Measurements from ENCODE around the gene MYL7.

The MYL7 gene

DNA sequence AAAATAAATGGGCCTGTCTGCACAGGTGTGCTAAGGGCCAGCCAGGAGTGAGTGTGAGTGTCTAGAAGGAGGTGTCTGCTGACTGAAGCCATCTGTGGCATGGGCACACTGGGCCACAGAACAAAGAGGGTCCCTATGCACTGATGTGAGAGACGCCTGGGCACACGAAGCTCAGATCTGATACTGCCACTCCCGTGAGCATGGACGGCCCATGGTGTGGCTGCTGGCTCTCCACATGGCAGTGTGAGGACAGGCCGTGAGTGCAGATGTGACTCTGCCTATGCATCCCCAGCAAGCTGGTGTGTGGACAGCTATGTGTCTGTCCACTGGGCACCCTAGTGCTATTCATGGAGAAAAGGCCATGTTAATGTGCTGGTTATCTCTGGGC, 12.8 kb upstream of the MYL7 start:
- no peaks in the 10 kb centered on the region for H3K4me1 ChIP-seq (ENCODE audit: control insufficient read depth, low read length)
- no peaks in the 10 kb centered on the region for H3F3A ChIP-seq (ENCODE audit: control insufficient read depth, insufficient read depth)
- no peak overlapping the region for H3K27ac ChIP-seq (ENCODE audit: low read depth, low read length)
- H3K9me3 ChIP-seq (ENCODE audit: control insufficient read depth, insufficient read depth, low read length), result no peaks in the 10 kb centered on the region
- H4K20me1 ChIP-seq (ENCODE audit: control insufficient read depth, insufficient read depth, low read depth, low read length), result no peaks in the 10 kb centered on the region
- H3K9me2 ChIP-seq (replicated peaks; ENCODE audit: control insufficient read depth, low read length), result no peaks in the 10 kb centered on the region
- TF ChIP-seq, protein P1, sequence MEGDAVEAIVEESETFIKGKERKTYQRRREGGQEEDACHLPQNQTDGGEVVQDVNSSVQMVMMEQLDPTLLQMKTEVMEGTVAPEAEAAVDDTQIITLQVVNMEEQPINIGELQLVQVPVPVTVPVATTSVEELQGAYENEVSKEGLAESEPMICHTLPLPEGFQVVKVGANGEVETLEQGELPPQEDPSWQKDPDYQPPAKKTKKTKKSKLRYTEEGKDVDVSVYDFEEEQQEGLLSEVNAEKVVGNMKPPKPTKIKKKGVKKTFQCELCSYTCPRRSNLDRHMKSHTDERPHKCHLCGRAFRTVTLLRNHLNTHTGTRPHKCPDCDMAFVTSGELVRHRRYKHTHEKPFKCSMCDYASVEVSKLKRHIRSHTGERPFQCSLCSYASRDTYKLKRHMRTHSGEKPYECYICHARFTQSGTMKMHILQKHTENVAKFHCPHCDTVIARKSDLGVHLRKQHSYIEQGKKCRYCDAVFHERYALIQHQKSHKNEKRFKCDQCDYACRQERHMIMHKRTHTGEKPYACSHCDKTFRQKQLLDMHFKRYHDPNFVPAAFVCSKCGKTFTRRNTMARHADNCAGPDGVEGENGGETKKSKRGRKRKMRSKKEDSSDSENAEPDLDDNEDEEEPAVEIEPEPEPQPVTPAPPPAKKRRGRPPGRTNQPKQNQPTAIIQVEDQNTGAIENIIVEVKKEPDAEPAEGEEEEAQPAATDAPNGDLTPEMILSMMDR (IDR thresholded peaks at IDR 0.05; ENCODE audit: low read depth, low read length, poor library complexity, severe bottlenecking), result no peak
- TF ChIP-seq EZH2phosphoT487 (IDR thresholded peaks at IDR 0.05; ENCODE audit: borderline replicate concordance, low read length), result no peak
- H3K36me3 ChIP-seq (ENCODE audit: control insufficient read depth, low read length), result no peaks in the 10 kb centered on the region
- H3K79me2 ChIP-seq (ENCODE audit: control insufficient read depth, low read length), result no peaks in the 10 kb centered on the region
- H3K4me3 ChIP-seq (ENCODE audit: low read length), result no peak overlapping the region
- no peak overlapping the region for H3K4me2 ChIP-seq (ENCODE audit: low read length)
- H3K27me3 ChIP-seq (ENCODE audit: control insufficient read depth, low read length), result peaks cover 10% of the 10 kb centered on the region

DNA sequence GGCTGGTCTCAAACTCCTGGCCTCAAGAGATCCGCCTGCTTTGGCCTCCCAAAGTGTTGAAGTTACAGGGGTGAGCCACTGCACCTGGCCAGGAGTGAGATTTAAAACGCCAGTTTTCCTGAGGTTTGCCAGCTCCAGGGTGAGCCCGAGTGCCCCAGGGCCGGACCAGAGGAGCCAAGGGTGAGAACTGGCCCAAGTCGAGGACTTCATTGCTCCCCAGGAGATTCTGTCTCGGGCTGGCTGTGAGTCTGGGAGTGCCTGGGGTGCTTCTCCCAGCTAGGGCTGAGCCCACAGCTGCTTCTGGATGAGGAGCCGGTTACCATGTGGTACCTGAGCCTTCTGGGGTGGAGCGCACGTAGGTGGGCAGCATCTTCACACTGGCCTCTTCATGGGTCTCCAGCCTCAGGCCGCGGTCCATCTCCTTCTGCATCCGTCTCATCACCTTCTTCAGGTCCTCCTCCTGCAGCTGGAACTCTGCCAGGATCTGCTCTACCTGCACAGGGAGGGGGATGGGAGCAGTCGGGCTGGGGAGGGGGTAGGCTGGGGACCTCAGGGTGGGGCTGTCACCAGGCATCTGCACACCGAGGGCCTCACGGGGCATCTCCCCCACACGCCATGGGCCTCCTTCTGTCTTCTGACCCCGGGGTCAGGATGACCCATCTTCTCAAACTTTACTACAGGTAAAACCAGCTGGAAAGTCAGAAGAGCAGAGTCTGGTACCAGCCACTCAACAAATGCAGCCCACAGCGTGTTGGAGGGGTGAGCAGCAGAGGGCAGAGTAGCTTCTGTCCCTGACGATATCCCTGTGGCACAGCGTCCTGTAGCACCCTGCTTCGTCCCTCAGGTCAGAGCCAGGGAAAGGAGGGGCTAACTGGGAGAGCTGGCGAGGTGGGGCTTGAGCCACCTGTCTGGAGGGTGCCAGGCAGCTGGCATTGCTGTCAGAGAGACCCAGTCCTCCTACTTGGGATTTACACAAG, 12.1 kb upstream of the MYL7 start:
- no peaks in the 10 kb centered on the region for H3K79me2 ChIP-seq (ENCODE audit: control insufficient read depth, low read length)
- no peaks in the 10 kb centered on the region for H3K9me2 ChIP-seq (replicated peaks; ENCODE audit: control insufficient read depth, low read length)
- TF ChIP-seq EZH2phosphoT487 (IDR thresholded peaks at IDR 0.05; ENCODE audit: borderline replicate concordance, low read length), result no peak
- TF ChIP-seq, protein P1 (IDR thresholded peaks at IDR 0.05; ENCODE audit: low read depth, low read length, poor library complexity, severe bottlenecking), result no peak
- no peaks in the 10 kb centered on the region for H3K36me3 ChIP-seq (ENCODE audit: control insufficient read depth, low read length)
- no peak overlapping the region for H3K4me3 ChIP-seq (ENCODE audit: low read length)
- no peaks in the 10 kb centered on the region for H3K9me3 ChIP-seq (ENCODE audit: control insufficient read depth, insufficient read depth, low read length)
- H3K27me3 ChIP-seq (ENCODE audit: control insufficient read depth, low read length), result peaks cover 10% of the 10 kb centered on the region
- H3K4me2 ChIP-seq (ENCODE audit: low read length), result no peak overlapping the region
- no peaks in the 10 kb centered on the region for H3F3A ChIP-seq (ENCODE audit: control insufficient read depth, insufficient read depth)
- H3K4me1 ChIP-seq (ENCODE audit: control insufficient read depth, low read length), result no peaks in the 10 kb centered on the region
- H4K20me1 ChIP-seq (ENCODE audit: control insufficient read depth, insufficient read depth, low read depth, low read length), result no peaks in the 10 kb centered on the region
- H3K27ac ChIP-seq (ENCODE audit: low read depth, low read length), result no peak overlapping the region

DNA sequence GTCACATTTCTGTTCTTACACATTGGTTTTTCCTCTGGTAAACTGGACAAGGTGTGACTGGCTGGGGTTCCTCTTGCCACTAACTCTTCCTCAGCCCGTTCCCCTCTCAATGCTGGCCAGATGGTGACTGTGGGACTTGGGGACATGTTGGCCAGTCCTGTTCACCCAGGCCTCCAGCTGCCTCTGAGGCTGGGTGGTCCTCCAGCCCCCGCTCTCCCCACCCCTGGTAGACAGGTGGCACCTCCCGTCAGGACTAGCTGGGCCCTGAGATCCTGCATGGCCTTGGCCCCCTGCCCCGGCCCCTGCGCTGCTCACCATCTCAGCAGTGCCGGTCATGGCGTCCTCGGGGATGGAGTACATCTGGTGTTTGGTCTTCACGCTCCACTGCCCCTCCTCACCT, 10.8 kb upstream of the MYL7 start:
- H3K27me3 ChIP-seq (ENCODE audit: control insufficient read depth, low read length), result peaks cover 6% of the 10 kb centered on the region
- H3K4me2 ChIP-seq (ENCODE audit: low read length), result no peak overlapping the region
- no peaks in the 10 kb centered on the region for H3K4me1 ChIP-seq (ENCODE audit: control insufficient read depth, low read length)
- H3K9me3 ChIP-seq (ENCODE audit: control insufficient read depth, insufficient read depth, low read length), result no peaks in the 10 kb centered on the region
- no peaks in the 10 kb centered on the region for H3K36me3 ChIP-seq (ENCODE audit: control insufficient read depth, low read length)
- no peak overlapping the region for H3K4me3 ChIP-seq (ENCODE audit: low read length)
- H3K79me2 ChIP-seq (ENCODE audit: control insufficient read depth, low read length), result no peaks in the 10 kb centered on the region
- H4K20me1 ChIP-seq (ENCODE audit: control insufficient read depth, insufficient read depth, low read depth, low read length), result no peaks in the 10 kb centered on the region
- H3F3A ChIP-seq (ENCODE audit: control insufficient read depth, insufficient read depth), result no peaks in the 10 kb centered on the region
- TF ChIP-seq EZH2phosphoT487 (IDR thresholded peaks at IDR 0.05; ENCODE audit: borderline replicate concordance, low read length), result no peak
- TF ChIP-seq, protein P1 (IDR thresholded peaks at IDR 0.05; ENCODE audit: low read depth, low read length, poor library complexity, severe bottlenecking), result no peak
- no peaks in the 10 kb centered on the region for H3K9me2 ChIP-seq (replicated peaks; ENCODE audit: control insufficient read depth, low read length)
- no peak overlapping the region for H3K27ac ChIP-seq (ENCODE audit: low read depth, low read length)

Data from DOHH2 (cell line).